Prostate gland (tissue), 2 donors: ENCODE data around the gene LASP1.

Experiments used
- CTCF ChIP-seq, 4 experiments: fragments of 200-600 bp in 2 of 4; fragments of 450-650 bp in 2 of 4; sonication (generic) in 2 of 4; IDR thresholded peaks; 1 replicate in 3 of 4; 2 replicates in 1 of 4; pipeline ENCODE4 v1.5.1; 2016 to 2019; ENCODE audit warnings: antibody characterized with exemption in 4 of 4, mild to moderate bottlenecking in 2 of 4, moderate library complexity in 2 of 4
- POLR2AphosphoS5 ChIP-seq: sonication (generic); formaldehyde crosslinking; IDR thresholded peaks from one replicate; pipeline ENCODE4 v1.6.1; 2017; ENCODE audit warnings: antibody characterized with exemption

- TF ChIP-seq CTCF (IDR thresholded peaks at IDR 0.05) (peak in 2 of 4 experiments; percentile 29 to 50), POLR2AphosphoS5 (peak; percentile 27)
Observed at GRCh38 chr17:38867179-38867967, 2.5 kb upstream of the LASP1 start.
